ENCODE results near the gene SREBF1.

The SREBF1 gene

DNA sequence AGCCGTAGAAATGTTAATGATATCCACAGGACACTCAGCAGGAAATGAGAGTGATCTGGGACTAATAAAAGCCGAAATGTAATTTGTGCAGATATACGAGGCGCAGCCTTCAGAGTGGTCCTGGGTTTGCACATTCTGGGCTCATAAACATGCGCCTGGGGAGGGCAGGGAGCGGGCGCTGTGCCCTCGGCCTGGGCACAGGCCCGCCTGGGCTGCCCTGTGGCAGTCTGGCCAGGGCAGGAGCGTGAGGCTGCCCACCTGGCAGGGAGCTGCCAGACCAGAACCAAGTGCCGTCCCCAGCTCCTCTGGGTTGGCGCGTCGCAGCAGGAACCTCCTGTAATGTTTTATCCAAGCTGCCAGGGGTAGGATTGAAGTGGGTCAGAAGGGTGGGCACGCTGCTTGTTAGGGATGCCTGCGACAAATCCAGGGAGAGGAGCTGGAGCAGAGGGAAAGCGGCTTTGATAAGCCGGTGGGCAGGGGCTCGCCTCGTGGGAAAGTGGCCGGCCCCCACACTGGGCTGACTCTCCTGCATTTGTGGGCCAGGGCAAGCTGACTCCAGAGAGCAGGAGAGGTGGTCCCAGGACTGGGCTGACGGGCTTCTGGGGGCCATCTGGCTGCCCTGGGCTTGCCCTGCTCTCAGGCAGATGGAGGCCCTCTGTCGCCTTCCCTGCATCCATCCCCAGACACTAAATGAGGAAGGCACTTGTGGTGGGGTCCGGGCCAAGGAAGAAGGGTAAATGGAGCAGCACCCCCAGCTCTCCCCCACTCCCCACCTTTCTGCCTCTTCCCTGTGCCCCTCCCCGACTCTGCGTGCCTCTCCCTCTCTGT lies 45.9 kb downstream of the SREBF1 start:
- TF ChIP-seq CTCF (IDR thresholded peaks at IDR 0.05; ENCODE audit: insufficient read depth, low read length, missing control alignments), result no peak
- DNase-seq (ENCODE audit: low read depth, low spot score), result no peak
- H3K4me3 ChIP-seq (ENCODE audit: low read depth, low read length), result no peak overlapping the region
- ChIA-PET POLR2A (no interaction called here), CTCF (interaction anchor here (0.8 to 2.5 kb wide), 3 partner anchors 9 to 110 kb away, joined by 3 to 7 read pairs (median 3); no protein-coding TSS in a partner anchor)

DNA sequence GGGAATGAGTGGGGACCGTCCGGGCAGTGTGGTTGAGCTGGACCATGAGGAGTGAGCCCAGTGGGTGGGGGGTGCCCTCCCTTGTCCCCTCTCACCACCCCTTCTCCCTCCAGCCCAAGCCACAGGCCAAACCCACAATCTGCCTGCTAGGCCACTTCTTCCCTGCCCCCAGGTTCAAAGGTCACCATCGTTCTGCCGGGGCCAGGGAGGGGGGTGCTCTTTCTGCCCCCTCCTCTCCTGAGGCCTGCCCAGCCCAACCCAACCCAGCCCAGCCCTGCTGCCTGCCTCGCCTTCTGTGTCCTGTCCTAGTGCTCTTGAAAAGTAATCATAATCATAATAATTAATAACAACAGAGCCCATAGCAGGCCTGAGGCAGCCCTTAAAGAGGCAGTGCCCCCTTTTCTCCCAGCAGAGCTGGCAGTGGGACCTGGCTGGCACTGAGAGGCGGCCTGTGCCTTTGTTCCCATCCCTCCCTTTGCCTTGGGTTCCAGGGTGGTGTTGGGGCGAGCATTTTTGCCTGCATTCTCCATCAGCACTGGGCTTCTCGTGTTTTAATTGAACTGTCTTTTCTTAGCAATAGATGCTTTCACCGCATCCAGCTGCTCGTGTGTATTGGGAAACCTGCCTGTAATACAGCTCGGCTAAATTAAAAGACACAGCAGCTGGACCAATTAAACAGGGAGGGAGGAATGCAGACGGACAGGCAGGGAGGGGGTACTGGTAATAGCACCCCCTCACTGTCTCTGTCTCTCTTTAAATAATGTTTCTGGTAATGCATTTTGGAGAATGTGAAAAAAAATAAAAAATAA lies 46.8 kb downstream of the SREBF1 start:
- H3K4me3 ChIP-seq (ENCODE audit: low read depth, low read length), result no peak overlapping the region
- CTCF ChIA-PET, result interaction anchor here (0.6 to 2.5 kb wide), 3 partner anchors 16 to 137 kb away, joined by 3 to 7 read pairs (median 3); no protein-coding TSS in a partner anchor
- POLR2A ChIA-PET, result no interaction called here
- no peak for TF ChIP-seq CTCF (IDR thresholded peaks at IDR 0.05; ENCODE audit: insufficient read depth, low read length, missing control alignments)
- no peak for DNase-seq (ENCODE audit: low read depth, low spot score)

DNA sequence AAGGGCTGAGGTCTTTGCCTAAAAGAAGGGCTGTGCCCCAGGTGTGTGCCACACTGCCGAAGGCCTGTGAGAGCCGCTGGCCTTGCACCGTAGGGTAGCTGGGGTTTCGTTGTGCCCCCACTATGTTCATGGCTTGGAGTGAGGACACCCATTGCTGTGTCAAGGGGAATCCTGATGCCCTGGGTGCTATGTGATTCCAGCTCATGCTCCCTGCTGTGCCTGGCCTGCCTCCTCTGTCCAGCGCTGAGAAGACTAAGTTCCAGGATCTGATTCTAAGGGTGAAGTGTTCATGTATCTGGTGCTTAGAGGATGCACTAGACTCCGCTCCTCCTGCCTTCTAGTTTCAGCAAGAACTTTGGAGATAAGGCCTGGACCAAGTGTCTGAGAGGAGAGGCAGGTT lies 47.4 kb downstream of the SREBF1 start:
- POLR2A ChIA-PET, result no interaction called here
- no peak for DNase-seq (ENCODE audit: low read depth, low spot score)
- H3K4me3 ChIP-seq (ENCODE audit: low read depth, low read length), result no peak overlapping the region
- no peak for TF ChIP-seq CTCF (IDR thresholded peaks at IDR 0.05; ENCODE audit: insufficient read depth, low read length, missing control alignments)
- CTCF ChIA-PET, result interaction anchor here (0.6 to 2.5 kb wide), 2 partner anchors 16 to 137 kb away, joined by 3 to 7 read pairs; no protein-coding TSS in a partner anchor

DNA sequence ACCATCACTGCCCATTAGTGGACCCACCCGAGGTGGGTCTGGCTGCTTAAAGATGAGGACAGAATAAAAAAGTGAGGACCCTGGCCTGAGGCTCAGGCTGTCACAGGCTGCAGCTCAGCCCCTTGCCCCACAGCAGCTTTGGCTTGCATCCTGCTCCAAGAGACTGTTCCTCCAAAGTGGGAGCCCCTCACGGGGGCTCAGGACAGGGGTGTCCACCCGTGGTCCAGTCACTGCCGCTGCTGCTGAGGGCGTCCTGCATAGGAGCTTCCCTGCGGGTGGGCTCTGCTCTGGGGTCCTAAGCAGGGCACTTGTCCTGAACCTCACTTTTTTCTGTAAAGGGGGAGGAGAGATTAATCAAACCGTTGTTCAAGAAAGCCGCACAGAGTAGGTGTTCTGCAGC lies 47.8 kb downstream of the SREBF1 start:
- H3K4me3 ChIP-seq (ENCODE audit: low read depth, low read length), result no peak overlapping the region
- no peak for TF ChIP-seq CTCF (IDR thresholded peaks at IDR 0.05; ENCODE audit: insufficient read depth, low read length, missing control alignments)
- CTCF ChIA-PET, result interaction anchor here (2.5 kb wide), 1 partner anchor 15 kb away, joined by 7 read pairs; no protein-coding TSS in a partner anchor
- POLR2A ChIA-PET, result no interaction called here
- no peak for DNase-seq (ENCODE audit: low read depth, low spot score)

- no peak for DNase-seq (ENCODE audit: low read depth, low spot score)
- no peak for TF ChIP-seq CTCF (IDR thresholded peaks at IDR 0.05; ENCODE audit: insufficient read depth, low read length, missing control alignments)
- POLR2A ChIA-PET, result no interaction called here
- H3K4me3 ChIP-seq (ENCODE audit: low read depth, low read length), result no peak overlapping the region
- CTCF ChIA-PET, result interaction anchor here (1.1 to 3.2 kb wide), 2 partner anchors 25 to 107 kb away, joined by 3 to 14 read pairs; no protein-coding TSS in a partner anchor
These were observed 49.2 kb downstream of the SREBF1 start for GRCh38 chr17:17787568-17787967.

DNA sequence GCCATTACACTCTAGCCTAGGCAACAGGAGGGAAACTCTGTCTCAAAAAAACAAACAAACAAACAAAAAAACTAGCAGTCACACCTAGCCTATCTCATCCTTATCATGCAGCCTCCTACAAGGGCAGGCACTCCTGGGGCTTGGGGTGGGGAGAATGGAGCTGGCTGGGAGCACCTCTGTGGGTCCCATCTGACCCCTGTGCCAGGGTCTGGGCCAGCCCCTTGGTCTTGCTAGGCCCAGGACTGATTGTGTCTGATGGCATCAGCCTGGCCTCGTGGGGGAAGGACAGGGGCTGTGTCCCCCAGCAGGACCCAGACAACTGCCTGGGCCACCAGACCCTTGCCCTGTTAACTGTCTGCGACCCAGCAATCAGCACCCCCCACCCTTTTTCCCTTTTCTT lies 49.8 kb downstream of the SREBF1 start:
- TF ChIP-seq CTCF (IDR thresholded peaks at IDR 0.05; ENCODE audit: insufficient read depth, low read length, missing control alignments), result no peak
- no peak overlapping the region for H3K4me3 ChIP-seq (ENCODE audit: low read depth, low read length)
- POLR2A ChIA-PET, result no interaction called here
- CTCF ChIA-PET, result interaction anchor here (1.1 to 3.2 kb wide), 2 partner anchors 26 to 106 kb away, joined by 3 to 14 read pairs; no protein-coding TSS in a partner anchor
- DNase-seq (ENCODE audit: low read depth, low spot score), result no peak

All from AG04449 (cell line).